Endothelial cell of umbilical vein (primary cell): ENCODE measurements around the gene LNPEP. TPM values are rescaled to one million over a fixed set of nuclear protein-coding genes. Genes with fewer than 3 reads are reported as not detected.

Source experiments
- BruUV-seq: library from RNA; stranded (reverse); fragments of 400-500 nt; replicated peaks from 2 replicates; lab custom pipeline; 2021; lab: Mats Ljungman, UMichigan
- CTCF ChIA-PET: fragments of 300-600, 350-600 bp; sonication (Branson Sonifier 250); formaldehyde crosslinking; loops from one replicate; lab custom pipeline; 2021; ENCODE audit warnings: antibody characterized with exemption, inconsistent platforms; lab: Charles Lee
- POLR2A ChIA-PET: fragments of 300-600, 350-600 bp; sonication (Branson Sonifier 250); formaldehyde crosslinking; loops from one replicate; lab custom pipeline; 2021; ENCODE audit warnings: antibody characterized with exemption, inconsistent platforms; lab: Charles Lee
- DNase-seq: peaks from one replicate; pipeline ENCODE4 v3.0.0-alpha.2; 2011; ENCODE audit warnings: low read depth, low spot score
- FAIRE-seq: peaks from 2 replicates; lab custom pipeline; 2011; peaks lifted over from hg19 to GRCh38; lab: Jason Lieb, UNC
- H2AFZ ChIP-seq: 2 replicates; pipeline ENCODE4 v1.6.0; 2012; ENCODE audit warnings: low read depth, low read length, control low read depth, inconsistent platforms
- H3K27ac ChIP-seq: 2 replicates; pipeline ENCODE4 v1.5.1; 2011; ENCODE audit warnings: low read depth, mild to moderate bottlenecking, control low read depth, low read length, moderate library complexity; ENCODE audit not compliant: insufficient read depth
- H3K27me3 ChIP-seq, 2 experiments: 2 replicates each; pipeline versions ENCODE4 v1.6.0 to v1.6.1; 2011; ENCODE audit warnings: low read length in 2 of 2, mixed read lengths in 1 of 2; ENCODE audit not compliant: control insufficient read depth in 2 of 2, insufficient read depth in 2 of 2
- H3K36me3 ChIP-seq, 2 experiments: 2 replicates in 1 of 2; 3 replicates in 1 of 2; pipeline ENCODE4 v1.5.1; 2011; ENCODE audit warnings: low read length in 2 of 2, mild to moderate bottlenecking in 1 of 2, moderate library complexity in 1 of 2; ENCODE audit not compliant: control insufficient read depth in 2 of 2, insufficient read depth in 2 of 2; ENCODE audit errors: extremely low read depth in 1 of 2
- H3K4me1 ChIP-seq: 3 replicates; pipeline ENCODE4 v1.5.1; 2011; ENCODE audit warnings: mild to moderate bottlenecking, low read length; ENCODE audit not compliant: control insufficient read depth, insufficient read depth; ENCODE audit errors: extremely low read depth
- H3K4me2 ChIP-seq: 2 replicates; pipeline ENCODE4 v1.6.1; 2011; ENCODE audit warnings: low read length, control low read depth, mixed read lengths; ENCODE audit not compliant: insufficient read depth
- H3K4me3 ChIP-seq, 3 experiments: fragments of 200-600 bp in 1 of 3; sonication (generic), shearing (Covaris generic) in 1 of 3; replicated peaks in 1 of 3; 2 replicates each; pipeline ENCODE4 v1.5.1; 2011 to 2016; ENCODE audit warnings: control low read depth in 3 of 3, low read length in 3 of 3, mild to moderate bottlenecking in 2 of 3, inconsistent platforms in 1 of 3, low read depth in 1 of 3, moderate library complexity in 1 of 3; ENCODE audit not compliant: insufficient read depth in 1 of 3
- H3K79me2 ChIP-seq: 2 replicates; pipeline ENCODE4 v1.6.0; 2012; ENCODE audit warnings: low read length, inconsistent platforms; ENCODE audit not compliant: control insufficient read depth, insufficient read depth
- H3K9ac ChIP-seq: replicated peaks from 2 replicates; pipeline ENCODE3; 2011; ENCODE audit warnings: low read length, control low read depth; ENCODE audit not compliant: insufficient read depth; ENCODE audit errors: extremely low read depth
- H3K9me1 ChIP-seq: replicated peaks from 3 replicates; pipeline ENCODE4 v1.6.0; 2011; ENCODE audit warnings: mild to moderate bottlenecking, low read length; ENCODE audit not compliant: control insufficient read depth, insufficient read depth; ENCODE audit errors: extremely low read depth
- H3K9me3 ChIP-seq: replicated peaks from 2 replicates; pipeline ENCODE4 v1.5.1; 2012; ENCODE audit warnings: low read length, inconsistent platforms; ENCODE audit not compliant: control insufficient read depth, insufficient read depth
- H4K20me1 ChIP-seq: replicated peaks from 2 replicates; pipeline ENCODE3; 2011; ENCODE audit warnings: mild to moderate bottlenecking, low read length; ENCODE audit not compliant: control insufficient read depth, insufficient read depth; ENCODE audit errors: extremely low read depth
- EZH2 ChIP-seq: IDR thresholded peaks from 2 replicates; pipeline ENCODE4 v1.6.1; 2012; ENCODE audit warnings: borderline replicate concordance, low read depth, mild to moderate bottlenecking, moderate library complexity, low read length, inconsistent platforms; ENCODE audit not compliant: severe bottlenecking
- FOS ChIP-seq: IDR thresholded peaks from 2 replicates; pipeline ENCODE4 v1.6.1; 2011; ENCODE audit warnings: mild to moderate bottlenecking, low read length, moderate library complexity, borderline replicate concordance; ENCODE audit not compliant: insufficient read depth
- GATA2 ChIP-seq: IDR thresholded peaks from 2 replicates; pipeline ENCODE4 v1.7.0; 2011; ENCODE audit warnings: low read depth, mild to moderate bottlenecking, moderate library complexity, mixed read lengths, low read length; ENCODE audit not compliant: insufficient read length, insufficient read depth
- JUN ChIP-seq: IDR thresholded peaks from 2 replicates; pipeline ENCODE4 v1.6.1; 2011; ENCODE audit warnings: borderline replicate concordance, low read depth; ENCODE audit not compliant: insufficient read length, insufficient read depth
- MAX ChIP-seq: IDR thresholded peaks from 2 replicates; pipeline ENCODE4 v1.6.1; 2011; ENCODE audit not compliant: insufficient read depth, insufficient read length
- MYC ChIP-seq: IDR thresholded peaks from one replicate; pipeline ENCODE4 v1.6.1; 2011; ENCODE audit warnings: mild to moderate bottlenecking, low read depth, low read length
- POLR2A ChIP-seq: IDR thresholded peaks from 2 replicates; pipeline ENCODE4 v1.6.1; 2012; ENCODE audit warnings: low read depth, mild to moderate bottlenecking, control low read depth, low read length
- POLR2AphosphoS5 ChIP-seq: IDR thresholded peaks from 2 replicates; pipeline ENCODE4 v1.6.1; 2012; ENCODE audit warnings: low read depth, mild to moderate bottlenecking, control low read depth, low read length, moderate library complexity; ENCODE audit not compliant: insufficient read depth
- dilution Hi-C: fragments of 300-500 bp; cut with MboI; formaldehyde crosslinking; loops from one replicate; pipeline ENCODE4 v1.15.0; 2019; ENCODE audit warnings: low sequenced_read_pairs; ENCODE audit not compliant: extremely low pct_ligation_motif_present
- intact Hi-C: fragments of 100-400 bp; cut with micrococcal nuclease; formaldehyde crosslinking; loops from one replicate; pipeline ENCODE4 v1.10.0; 2022
- polyA plus RNA-seq, 4 experiments: library from polyadenylated mRNA; depleted of rRNA in 3 of 4; stranded (reverse) in 3 of 4; unstranded in 1 of 4; fragments of >200 nt; gene quantifications; 2 replicates each; pipeline versions ENCODE4 v1.2.1 to v1.2.3, GENCODE V29; 2011 to 2012; ENCODE audit warnings: missing spikeins in 1 of 4
- total RNA-seq: library from RNA; stranded (reverse); gene quantifications from 2 replicates; pipeline ENCODE4 v1.2.3, GENCODE V29; 2021
- TF ChIP-seq, protein P1 (sequence below), 2 donors: IDR thresholded peaks; 1 replicate in 1 of 2; 2 replicates in 1 of 2; pipeline ENCODE4 v1.5.1; 2011; ENCODE audit warnings: low read length in 2 of 2, mild to moderate bottlenecking in 2 of 2, moderate library complexity in 2 of 2, control low read depth in 1 of 2, inconsistent platforms in 1 of 2, low read depth in 1 of 2; ENCODE audit not compliant: insufficient read depth in 1 of 2; ENCODE audit errors: extremely low read depth in 1 of 2

Gene LNPEP
- total and polyA plus RNA-seq, 2 donors (not counting 3 experiments of a cell fraction or from before 2014, with no cell fraction given) = 7.0 to 23.5 TPM

- no peaks in the 10 kb centered on the region for H3K9me3 ChIP-seq
- DNase-seq (no peak), FAIRE-seq (no peak)
- no peak overlapping the region for H2AFZ ChIP-seq
- H4K20me1 ChIP-seq = peaks cover 5% of the 10 kb centered on the region
- H3K4me3 ChIP-seq = no peak overlapping the region
- peaks cover 2 to 7% of the 10 kb centered on the region in 2 experiments for H3K36me3 ChIP-seq
- CTCF ChIA-PET = interaction anchor here (0.9 to 1.5 kb wide), 8 partner anchors 8 to 363 kb away, joined by 3 to 6 read pairs (median 4); partner anchors contain the start of gene LIX1
- POLR2A ChIA-PET = interaction anchor here (0.6 kb wide), 1 partner anchor 905 kb away, joined by 3 read pairs; no protein-coding TSS in a partner anchor
- no peaks in the 10 kb centered on the region for H3K27me3 ChIP-seq
- H3K9me1 ChIP-seq = no peaks in the 10 kb centered on the region
- peaks cover 14% of the 10 kb centered on the region for H3K79me2 ChIP-seq
- no peak overlapping the region for H3K4me2 ChIP-seq
- H3K4me1 ChIP-seq = no peaks in the 10 kb centered on the region
- H3K27ac ChIP-seq = no peak overlapping the region
- intact Hi-C loops = no loop called here
- TF ChIP-seq JUN = no peak
- TF ChIP-seq GATA2 = no peak
- no peak for TF ChIP-seq FOS
- no peak for TF ChIP-seq EZH2
- no peak for TF ChIP-seq MAX
- no peak for TF ChIP-seq POLR2AphosphoS5
- no peak for TF ChIP-seq MYC
- TF ChIP-seq, protein P1, sequence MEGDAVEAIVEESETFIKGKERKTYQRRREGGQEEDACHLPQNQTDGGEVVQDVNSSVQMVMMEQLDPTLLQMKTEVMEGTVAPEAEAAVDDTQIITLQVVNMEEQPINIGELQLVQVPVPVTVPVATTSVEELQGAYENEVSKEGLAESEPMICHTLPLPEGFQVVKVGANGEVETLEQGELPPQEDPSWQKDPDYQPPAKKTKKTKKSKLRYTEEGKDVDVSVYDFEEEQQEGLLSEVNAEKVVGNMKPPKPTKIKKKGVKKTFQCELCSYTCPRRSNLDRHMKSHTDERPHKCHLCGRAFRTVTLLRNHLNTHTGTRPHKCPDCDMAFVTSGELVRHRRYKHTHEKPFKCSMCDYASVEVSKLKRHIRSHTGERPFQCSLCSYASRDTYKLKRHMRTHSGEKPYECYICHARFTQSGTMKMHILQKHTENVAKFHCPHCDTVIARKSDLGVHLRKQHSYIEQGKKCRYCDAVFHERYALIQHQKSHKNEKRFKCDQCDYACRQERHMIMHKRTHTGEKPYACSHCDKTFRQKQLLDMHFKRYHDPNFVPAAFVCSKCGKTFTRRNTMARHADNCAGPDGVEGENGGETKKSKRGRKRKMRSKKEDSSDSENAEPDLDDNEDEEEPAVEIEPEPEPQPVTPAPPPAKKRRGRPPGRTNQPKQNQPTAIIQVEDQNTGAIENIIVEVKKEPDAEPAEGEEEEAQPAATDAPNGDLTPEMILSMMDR (IDR thresholded peaks at IDR 0.05; ENCODE audit: extremely low read depth in 1 of 2, insufficient read depth in 1 of 2, low read depth in 1 of 2, low read length in 2 of 2) = no peak
- TF ChIP-seq POLR2A = no peak
- BruUV-seq = no TSS peak
- dilution Hi-C loops = no loop called here
- H3K9ac ChIP-seq = no peak overlapping the region
Measured at GRCh38 chr5:96977228-96977627, 41.3 kb downstream of the LNPEP start.
